HG02623 (cell line): Measurements from ENCODE around the gene TYMS.

Experiments
- ATAC-seq: cut with Tn5 transposase; IDR thresholded peaks from one replicate; pipeline ENCODE4 v1.9.1; 2021; ENCODE audit warnings: moderate library complexity; ENCODE audit not compliant: unreplicated experiment

TYMS gene

DNA sequence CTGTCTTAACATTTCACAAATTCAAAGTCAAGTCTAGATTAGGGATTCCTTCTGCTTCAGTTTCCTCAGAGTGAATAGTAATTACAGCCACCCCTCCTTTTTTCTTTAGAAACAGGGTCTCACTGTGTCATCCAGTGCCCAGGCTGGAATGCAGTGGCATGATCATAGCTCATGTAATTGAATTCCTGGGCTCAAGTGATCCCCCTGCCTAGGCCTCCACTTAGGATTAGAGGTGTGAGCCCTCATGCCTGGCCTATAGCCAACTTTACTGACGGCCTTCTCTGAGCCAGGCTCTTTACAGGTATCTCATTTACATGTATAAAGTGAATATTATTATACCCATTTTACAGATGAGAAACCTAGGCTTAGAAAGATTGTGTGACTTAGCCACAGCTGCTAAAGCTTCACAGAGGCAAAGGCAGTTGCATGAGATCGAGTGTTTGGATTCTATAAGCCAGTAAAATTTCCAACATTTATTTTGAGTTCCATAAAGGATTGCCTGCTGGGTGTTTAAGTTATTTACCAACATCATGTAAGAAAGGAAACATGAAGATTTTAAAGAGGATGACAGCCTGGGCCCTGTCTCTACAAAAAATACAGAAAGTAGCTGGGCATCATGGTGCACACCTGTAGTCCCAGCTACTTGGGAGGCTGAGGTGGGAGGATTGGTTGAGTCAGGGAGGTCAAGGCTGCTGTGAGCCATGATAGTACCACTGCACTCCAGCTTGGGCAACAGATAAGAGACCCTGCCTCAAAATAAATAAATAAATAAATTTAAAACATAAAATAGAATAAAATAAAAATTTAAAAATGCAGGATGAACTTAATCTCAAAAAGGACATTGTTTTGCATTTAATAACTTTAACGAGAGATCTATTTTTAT lies 53.2 kb downstream of the TYMS start:
- ATAC-seq = no peak

DNA sequence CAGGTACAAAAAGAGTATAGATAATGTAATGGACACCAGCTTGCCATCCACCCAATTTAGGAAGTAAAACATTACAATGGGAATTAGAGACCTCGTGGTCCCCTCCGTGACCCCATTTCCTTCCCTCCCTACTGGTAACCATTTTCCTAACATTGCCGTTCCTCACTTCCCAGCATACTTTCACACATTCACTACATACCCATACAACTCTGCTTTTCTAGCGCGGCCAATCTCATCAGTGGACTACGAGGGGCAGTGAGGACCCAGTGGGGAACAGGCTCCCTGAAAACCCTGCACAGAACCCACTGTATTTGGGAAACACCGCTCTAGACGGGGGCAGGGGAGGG lies 53.8 kb downstream of the TYMS start:
- ATAC-seq = no peak

- ATAC-seq = peak; percentile 57
These were observed 54.4 kb downstream of the TYMS start for GRCh38 chr18:711657-712400.

- ATAC-seq = peak; percentile 86
These were observed 55.1 kb downstream of the TYMS start, which contains the start of gene ENOSF1 for GRCh38 chr18:712401-713134. Gene ENOSF1 (minus strand): TSS chr18:712630. CDS start chr18:712587, 43 bp downstream.

- no peak for ATAC-seq
These were observed 55.7 kb downstream of the TYMS start for GRCh38 chr18:713135-713490.

DNA sequence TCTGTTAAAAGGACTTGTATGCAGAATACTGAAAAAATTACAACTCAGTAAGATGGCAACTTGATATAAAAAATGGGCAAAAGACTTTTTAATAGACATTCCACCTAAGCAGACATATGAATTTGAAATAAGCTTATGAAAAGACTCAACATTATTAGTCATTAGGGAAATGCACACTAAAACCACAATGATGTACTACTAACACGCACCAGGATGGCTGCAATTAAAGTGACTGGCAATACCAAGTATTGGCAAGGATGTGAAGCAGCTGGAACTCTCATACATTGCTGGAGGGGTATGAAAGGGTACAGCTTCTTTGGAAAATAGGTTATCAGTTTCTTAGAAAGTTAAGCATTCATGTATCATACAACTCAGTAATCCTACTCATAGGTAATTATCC lies 58.2 kb downstream of the TYMS start:
- no peak for ATAC-seq

DNA sequence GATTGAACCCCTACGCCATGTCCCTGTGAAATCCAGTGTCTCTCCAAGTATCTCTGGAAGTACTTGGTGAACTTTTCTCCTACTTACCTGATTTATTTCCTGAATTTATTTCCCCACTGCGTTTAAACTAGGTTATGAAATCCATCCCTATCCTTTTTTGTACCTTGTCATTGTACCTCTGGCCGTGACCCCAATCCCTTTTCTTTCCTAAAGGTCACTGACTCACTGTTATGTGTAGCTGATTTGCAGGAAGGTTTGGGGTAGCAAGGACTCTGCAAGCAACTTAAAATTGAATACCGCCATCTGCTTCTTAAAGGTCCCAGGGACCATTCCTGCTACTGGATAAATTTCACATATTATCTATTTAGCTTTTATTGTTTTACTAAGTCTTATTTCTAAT lies 59.5 kb downstream of the TYMS start:
- ATAC-seq = no peak
